Left renal pelvis (tissue), 4 donors: ENCODE data around the gene SPACA6. TPM values are rescaled to one million over a fixed set of nuclear protein-coding genes. Genes with fewer than 3 reads are reported as not detected.
"Not testable (repeated sequence)": the region's sequence is repeated elsewhere in the genome, so short reads cannot be mapped to it uniquely, and the experiment has no call there.

Experiments used
- DNase-seq, 4 donors: peaks; one replicate each; pipeline ENCODE4 v3.0.0-alpha.2; 2013; ENCODE audit warnings: low read depth in 4 of 4, low spot score in 3 of 4
- polyA plus RNA-seq, 4 donors: library from polyadenylated mRNA; unstranded; fragments of 120-200 nt; gene quantifications; one replicate each; pipeline ENCODE4 v1.2.1, GENCODE V29; 2013; ENCODE audit not compliant: insufficient read length in 4 of 4

SPACA6 gene
- polyA plus RNA-seq, 4 donors, result 12.9 to 29.4 (median 16.6) TPM

DNA sequence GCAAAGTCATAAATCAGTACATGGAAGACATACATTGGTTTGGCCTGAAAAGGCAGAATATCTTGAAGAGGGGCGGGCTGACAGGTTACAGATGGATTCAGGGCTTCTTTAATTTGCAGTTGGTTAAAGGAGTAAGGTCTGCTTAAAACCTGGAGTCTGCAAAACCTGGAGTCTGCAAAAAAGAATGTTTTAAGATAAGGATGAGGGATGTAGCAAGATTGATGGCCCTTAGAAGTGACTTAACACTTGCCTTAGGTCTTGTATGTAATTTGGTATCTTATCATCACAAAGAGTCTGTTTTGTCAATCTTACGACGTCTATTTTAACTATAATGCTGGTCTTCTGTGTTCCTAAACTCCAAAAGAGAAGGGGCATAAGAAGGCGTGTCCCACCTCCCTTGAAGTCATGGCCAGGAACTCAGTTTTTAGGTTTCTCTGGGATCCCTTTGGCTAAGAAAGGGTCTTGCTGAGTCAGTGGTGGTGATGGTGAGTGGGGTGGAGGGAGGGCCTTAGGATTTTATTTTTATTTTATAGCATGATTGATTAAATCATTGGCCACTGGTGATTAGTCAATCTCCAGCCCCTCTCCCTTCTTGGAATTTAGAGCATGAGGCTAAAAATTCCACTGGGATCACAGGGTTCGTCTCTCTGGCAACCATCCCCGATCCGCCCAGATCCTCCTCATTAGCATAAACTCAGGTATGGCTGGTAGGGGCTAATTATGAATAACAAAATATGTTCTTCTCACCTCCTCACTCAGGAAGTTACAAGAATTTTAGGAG is 40.8 kb downstream of the SPACA6 start:
- DNase-seq, result no peak

DNA sequence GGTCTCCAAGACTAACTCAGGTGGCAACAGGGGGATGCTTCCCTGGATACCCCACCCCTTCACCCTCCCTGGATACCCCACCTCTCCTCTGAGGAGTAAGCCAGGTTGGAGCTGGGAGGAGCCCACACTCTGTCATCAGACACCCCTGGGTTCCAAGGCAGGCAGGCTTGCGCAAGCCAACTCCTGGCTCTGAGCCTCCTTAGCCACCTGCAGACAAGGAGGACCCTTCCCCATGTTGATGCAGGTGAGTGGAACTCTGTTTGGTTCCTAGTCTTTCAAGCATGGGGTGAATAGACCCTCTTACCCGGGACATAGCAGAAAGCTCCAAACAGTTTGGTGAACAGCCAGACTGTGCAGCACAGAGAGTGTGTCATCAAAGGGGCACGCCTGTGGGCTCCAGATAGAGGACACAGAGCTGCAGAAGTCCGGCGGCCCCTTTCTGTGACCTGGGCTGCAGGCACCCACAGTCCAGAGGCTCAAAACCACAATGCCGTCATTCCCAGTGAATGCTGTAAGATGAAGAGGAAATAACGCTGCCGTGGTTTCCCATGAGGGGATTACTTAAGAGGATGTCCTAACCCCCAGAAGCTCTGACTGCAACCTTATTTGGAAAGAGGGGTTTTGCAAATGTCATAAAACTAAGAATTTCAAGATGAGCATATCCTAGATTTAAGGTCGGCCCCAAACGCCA is 42.8 kb downstream of the SPACA6 start:
- no peak for DNase-seq

DNA sequence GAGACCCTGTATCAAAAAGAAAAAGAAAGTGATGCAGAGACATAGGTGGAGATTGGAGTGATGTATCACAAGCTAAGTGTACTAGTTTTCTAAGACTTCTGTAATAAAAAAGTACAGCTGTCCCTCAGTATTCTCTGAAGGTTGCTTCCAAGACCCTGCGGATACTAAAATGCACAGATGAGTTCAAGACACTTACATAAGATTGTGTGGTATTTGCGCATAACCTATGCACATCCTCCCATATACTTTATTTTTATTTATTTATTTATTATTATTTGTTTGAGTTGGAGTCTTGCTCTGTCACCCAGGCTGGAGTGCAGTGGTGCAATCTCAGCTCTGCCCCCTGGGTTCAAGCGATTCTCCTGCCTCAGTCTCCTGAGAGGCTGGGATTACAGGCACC is 44.3 kb downstream of the SPACA6 start:
- DNase-seq, result no peak

DNA sequence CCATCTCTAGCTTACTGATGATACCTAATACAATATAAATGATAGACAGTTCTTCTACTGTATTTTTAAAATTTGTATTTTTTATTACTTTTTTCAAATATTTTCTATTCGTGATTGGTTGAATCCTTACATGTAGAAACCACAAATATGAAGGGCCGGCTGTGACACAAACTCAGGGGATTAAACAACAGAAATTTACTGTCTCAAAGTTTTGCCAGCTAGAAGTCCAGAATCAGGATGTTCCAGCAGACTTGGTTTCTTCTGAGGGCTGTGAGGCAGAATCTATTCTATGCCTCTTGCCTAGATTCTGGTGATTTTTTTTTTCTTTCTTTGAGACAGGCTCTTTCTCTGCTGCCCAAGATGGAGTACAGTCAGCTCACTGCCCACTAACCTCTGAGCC is 44.8 kb downstream of the SPACA6 start:
- DNase-seq, result no peak

DNA sequence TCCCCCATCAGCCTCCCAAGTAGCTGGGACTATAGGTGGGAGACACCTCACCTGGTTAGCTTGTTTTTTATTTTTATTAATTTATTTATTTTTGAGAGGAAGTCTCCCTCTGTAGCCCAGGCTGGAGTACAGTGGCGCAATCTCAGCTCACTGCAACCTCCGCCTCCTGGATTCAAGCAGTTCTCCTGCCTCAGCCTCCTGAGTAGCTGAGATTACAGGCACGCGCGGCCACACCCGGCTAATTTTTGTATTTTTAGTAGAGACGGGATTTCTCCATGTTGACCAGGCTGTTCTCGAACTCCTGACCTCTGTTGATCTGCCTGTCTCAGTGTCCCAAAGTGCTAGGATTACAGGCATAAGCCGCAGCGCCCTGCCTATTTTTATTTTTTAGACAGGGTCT is 45.4 kb downstream of the SPACA6 start:
- DNase-seq, result not testable (repeated sequence)

DNA sequence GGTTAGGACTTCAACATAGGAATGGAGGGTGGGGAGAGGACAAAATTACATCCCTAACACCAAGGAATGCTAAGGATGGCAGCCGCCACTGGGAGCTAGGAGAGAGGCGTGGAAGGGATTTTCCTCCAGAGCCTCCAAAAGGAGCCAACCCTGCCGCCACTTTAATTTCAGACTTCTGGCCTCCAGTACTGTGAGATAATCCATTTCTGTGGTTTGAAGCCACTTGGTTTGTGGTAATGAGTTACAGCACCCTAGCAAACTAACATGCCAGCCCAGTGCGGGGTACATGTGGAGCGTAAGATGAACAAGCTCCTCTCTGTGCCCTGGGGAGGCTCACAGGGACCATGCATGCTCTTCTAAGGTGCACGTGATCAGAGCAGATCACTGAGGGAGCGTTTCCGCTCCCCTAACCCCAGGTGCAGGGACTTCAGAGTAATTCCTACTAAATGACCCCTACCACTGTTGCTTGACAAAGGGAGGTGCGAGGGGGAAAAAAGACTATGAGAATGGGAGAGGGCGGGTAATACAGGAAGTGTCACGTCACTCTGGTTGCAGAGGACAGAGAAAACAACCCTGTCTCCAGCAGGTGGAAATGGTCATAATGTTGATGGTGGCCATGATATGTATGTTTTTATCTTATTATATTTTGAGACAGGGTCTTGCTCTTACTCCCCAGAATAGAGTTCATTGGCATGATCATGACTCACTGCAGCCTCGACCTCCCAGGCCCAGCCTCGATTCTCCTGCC is 46.5 kb downstream of the SPACA6 start:
- DNase-seq, result no peak

DNA sequence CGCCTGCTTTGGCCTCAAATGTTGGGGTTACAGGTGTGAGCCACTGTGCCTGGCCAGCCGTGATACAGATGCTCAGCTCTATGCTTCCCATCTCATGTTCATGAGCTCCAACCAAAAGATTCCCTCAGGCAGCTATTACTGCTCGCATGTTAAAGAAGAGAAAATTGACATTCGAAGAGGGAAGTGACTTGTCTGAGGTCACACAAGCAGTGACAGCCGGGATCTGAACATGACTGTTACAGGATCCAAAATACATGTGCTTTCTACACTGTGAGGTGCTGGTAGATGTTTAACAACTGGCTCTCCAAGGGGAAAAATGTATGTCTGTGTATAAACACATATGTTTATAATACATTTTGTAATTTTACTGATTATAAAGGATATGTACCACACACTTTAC is 47.2 kb downstream of the SPACA6 start:
- DNase-seq, result no peak

DNA sequence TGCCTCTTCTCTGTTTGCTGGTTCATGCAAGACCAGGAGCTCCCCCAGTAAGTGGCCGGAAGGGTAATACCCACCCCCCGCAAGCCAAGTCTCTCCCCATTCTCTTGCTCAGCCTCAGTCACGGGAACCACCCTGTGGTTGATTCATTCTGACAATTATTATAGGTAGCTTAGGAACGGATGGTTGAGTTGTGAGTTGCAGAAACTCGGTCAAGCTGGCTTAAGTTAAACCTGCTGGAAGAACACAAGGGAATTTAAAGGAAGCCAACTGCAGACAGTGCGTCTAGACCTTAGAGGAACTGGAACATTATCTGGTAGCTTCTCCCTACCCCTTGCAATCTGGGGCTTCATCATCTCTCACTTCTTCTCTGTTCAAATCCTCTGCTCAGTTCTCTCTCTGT is 49.7 kb downstream of the SPACA6 start:
- DNase-seq, result no peak

DNA sequence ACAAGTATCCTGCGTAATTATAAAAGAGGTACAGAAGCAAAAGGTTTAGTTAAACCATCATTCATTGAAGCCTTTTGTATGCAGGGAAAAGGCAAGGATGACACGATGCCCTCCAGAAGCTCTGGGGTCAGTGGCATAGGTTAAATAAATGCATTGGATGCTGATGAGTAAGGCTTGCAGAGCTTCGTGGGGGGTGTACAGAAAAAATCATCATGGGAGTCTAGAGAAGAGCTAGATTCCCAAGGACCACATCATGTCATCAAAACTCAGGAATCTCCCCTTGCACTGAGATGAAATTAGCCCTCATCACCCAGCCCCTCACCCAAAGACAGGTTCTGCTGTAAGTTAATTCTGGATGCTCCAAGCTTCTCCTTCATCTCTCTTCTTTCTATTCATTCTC is 50.3 kb downstream of the SPACA6 start:
- no peak for DNase-seq

DNA sequence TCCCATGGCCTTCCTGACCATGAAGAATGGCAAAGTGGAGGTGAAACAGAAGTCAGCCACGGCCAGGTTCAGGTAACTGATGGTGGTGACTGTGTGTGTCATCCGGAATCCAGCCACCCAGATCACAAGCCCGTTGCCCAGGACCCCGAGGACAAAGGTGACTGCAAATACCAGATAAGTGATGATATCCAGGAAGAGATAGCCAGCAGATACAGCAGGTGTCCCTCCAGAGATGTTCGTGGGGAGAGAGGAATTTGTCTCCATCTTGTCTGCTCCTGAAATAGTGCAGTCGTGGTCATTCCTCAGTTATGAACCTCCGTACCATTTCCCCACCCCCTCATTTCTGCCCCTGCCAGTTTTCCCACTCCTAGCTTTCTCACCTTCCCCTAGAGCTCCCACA is 53.6 kb downstream of the SPACA6 start:
- no peak for DNase-seq

DNA sequence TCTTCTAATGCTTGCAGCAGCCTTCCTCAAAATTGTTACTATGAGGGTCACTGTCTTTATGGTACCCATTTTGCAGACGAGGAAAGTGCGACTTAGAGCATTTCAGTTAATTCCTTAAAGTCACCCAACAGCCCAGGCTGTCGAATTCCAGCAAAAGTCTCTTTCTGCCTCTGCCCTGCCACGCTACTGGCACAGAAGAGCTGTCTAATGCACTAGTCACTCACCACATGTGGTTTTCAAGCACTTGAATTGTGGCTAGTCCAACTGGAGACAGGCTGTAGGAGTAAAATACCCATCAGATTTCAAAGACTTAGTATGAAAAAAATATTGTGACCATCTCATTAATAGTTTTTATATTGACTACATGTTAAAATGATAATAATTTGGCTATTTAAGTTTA is 56.8 kb downstream of the SPACA6 start:
- DNase-seq, result no peak

DNA sequence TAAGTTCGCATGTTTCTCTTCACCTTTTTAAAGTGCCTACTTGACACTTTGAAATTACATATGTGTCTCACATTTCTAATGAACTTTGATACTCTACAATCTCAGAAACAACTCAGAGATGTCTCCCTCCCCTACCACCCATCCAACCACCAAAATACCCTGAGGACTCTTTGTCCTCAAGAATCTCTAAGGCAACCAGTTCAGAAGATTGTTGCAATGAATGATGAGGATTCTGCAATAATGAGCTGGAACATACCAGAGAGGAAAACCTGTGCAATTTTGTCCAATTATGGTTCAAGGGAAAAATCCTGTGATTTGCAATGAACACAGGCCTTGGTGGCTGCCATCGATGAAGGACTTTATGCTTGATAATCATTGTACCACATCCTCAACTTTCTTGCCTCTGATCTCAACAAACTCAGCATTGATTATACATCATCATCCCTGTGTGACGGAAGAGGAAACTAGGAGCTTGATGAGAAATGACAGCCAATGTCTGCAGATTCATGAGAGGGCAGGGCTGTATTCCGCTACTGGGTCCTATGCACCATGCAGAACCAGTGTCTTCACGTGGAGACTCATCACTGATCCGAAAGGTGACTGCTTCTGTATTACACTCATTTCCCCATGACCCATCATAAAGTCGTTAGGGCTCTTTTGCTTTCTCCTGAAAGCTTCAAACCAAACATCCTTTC is 57.4 kb downstream of the SPACA6 start:
- DNase-seq, result no peak

DNA sequence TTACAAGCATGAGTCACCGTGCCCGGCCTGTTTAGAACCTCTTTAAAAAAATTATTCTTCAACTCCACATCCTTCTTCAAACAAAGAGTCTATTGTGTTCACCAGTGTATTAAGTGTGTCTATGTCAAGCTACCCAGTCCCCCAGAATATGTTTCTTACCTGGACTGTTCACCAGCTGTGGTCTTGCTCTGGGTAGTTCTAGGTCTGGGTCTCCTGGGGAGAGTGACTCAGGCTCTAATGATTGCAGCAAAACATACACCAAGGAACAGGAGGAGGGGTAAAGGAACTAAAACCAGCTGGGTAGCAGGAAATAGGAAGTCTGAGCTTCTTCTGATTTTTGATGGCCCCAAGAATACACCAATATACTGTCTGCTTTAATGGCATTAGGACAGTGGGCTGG is 58.5 kb downstream of the SPACA6 start, which contains the start of gene FPR1:
Gene FPR1, minus strand, starts transcription at position 224 of the 400 bp plus-strand sequence. CDS start 4,884 bp downstream, outside the sequence.
- no peak for DNase-seq

DNA sequence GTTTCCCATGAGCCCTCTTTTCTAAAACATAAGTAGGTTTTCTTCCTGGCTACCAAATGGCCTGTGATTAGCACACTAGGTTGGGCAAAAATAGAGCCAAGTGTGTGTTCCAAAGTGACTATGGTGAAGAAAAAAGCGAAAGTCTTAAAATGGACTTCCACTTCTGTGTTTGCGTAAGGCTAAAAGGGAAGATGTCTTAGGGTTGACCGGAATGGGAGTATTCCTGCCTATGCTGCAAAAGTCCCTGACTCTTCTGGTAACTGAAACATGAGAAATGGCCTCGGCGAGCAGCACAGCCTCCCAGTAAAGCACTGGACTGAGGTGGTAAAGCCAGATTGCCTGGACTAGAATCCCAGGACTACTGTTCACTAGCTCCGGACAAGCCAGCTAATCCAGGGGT is 61.0 kb downstream of the SPACA6 start:
- DNase-seq, result no peak

DNA sequence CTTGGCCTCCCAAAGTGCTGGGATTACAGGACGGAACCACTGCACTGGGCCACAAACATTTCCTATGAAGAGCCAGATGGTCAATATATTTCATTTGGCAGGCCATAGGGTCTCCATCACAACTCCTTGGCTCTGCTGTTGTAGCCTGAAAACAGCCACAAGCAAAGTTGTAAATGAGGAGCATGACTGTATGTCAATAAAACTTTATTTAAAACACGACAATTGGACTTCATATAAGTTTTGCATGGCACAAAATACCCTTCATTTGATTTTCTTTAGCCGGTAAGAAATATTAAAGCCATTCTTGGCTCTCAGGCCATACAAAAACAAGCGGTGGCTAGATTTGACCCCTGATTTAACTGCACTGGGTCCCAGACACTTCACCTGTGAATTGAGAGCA is 61.6 kb downstream of the SPACA6 start:
- DNase-seq, result no peak

Other genes with a start within 250 kb of the SPACA6 start
- gene SIGLEC8, start 234.9 kb upstream of the SPACA6 start, polyA plus RNA-seq, result under 1 TPM in 1 of 4 donors, not detected in 3; 0.08 TPM
- not detected for gene CEACAM18, start 214.8 kb upstream of the SPACA6 start, polyA plus RNA-seq
- gene SIGLEC12, start 191.5 kb upstream of the SPACA6 start, polyA plus RNA-seq, result under 1 TPM in 3 of 4 donors, not detected in 1; 0.14 to 0.20 (median 0.16) TPM
- gene SIGLEC6, start 161.7 kb upstream of the SPACA6 start, polyA plus RNA-seq, result under 1 TPM in 2 of 4 donors, not detected in 2; 0.14 to 0.23 TPM
- 10 to 100 TPM; 16.6 to 19.8 (median 18.3) TPM for gene ZNF175, start 122.0 kb upstream of the SPACA6 start, polyA plus RNA-seq
- gene SIGLEC5, start 62.9 kb upstream of the SPACA6 start, polyA plus RNA-seq, result under 1 TPM in 3 of 4 donors, not detected in 1; 0.37 to 0.62 (median 0.57) TPM
- gene SIGLEC14, start 46.5 kb upstream of the SPACA6 start, polyA plus RNA-seq, result 1 to 10 TPM in 2 of 4 donors, under 1 TPM in 2; 0.15 to 1.5 (median 0.91) TPM
- under 1 TPM in 2 of 4 donors, not detected in 2; 0.09 to 0.37 TPM for gene HAS1, start 30.7 kb downstream of the SPACA6 start, polyA plus RNA-seq
- gene FPR1, start 58.5 kb downstream of the SPACA6 start, polyA plus RNA-seq, result 1 to 10 TPM in 3 of 4 donors, under 1 TPM in 1; 0.80 to 5.2 (median 2.4) TPM
- gene FPR2, start 67.8 kb downstream of the SPACA6 start, polyA plus RNA-seq, result under 1 TPM; 0.11 to 0.68 (median 0.34) TPM
- 1 to 10 TPM in 1 of 4 donors, under 1 TPM in 3; 0.27 to 1.2 (median 0.51) TPM for gene FPR3, start 101.8 kb downstream of the SPACA6 start, polyA plus RNA-seq
- 10 to 100 TPM; 31.1 to 48.6 (median 44.1) TPM for gene ZNF577, start 194.6 kb downstream of the SPACA6 start, polyA plus RNA-seq
- 10 to 100 TPM; 20.0 to 30.6 (median 26.9) TPM for gene ZNF649, start 211.7 kb downstream of the SPACA6 start, polyA plus RNA-seq
- gene ZNF613, start 234.1 kb downstream of the SPACA6 start, polyA plus RNA-seq, result 10 to 100 TPM; 11.9 to 16.2 (median 12.5) TPM